ENCODE data around the gene CCR5.

- TF ChIP-seq EZH2 (IDR thresholded peaks at IDR 0.05; ENCODE audit: low read depth, low read length, severe bottlenecking) (no peak), EP300 (IDR thresholded peaks at IDR 0.05; ENCODE audit: borderline replicate concordance in 1 of 2, low read depth in 2 of 2, low read length in 2 of 2) (no peak), CTCF (IDR thresholded peaks at IDR 0.05; ENCODE audit: control extremely low read depth in 1 of 3, insufficient read depth in 1 of 3, low read depth in 1 of 3, low read length in 3 of 3) (no peak), ZNF274 (IDR thresholded peaks at IDR 0.05; ENCODE audit: borderline replicate concordance, extremely low read depth, low read length) (no peak), TBP (IDR thresholded peaks at IDR 0.05; ENCODE audit: low read depth, low read length) (no peak), POLR2A (IDR thresholded peaks at IDR 0.05; ENCODE audit: control extremely low read depth in 1 of 2, low read depth in 2 of 2, low read length in 2 of 2) (no peak), CBX5 (IDR thresholded peaks at IDR 0.05; ENCODE audit: low read depth, low read length) (no peak), GABPA (IDR thresholded peaks at IDR 0.05; ENCODE audit: borderline replicate concordance, insufficient read depth, low read length) (no peak), RFX5 (IDR thresholded peaks at IDR 0.05; ENCODE audit: borderline replicate concordance, low read depth, low read length) (no peak), POU5F1 (IDR thresholded peaks at IDR 0.05; ENCODE audit: low read depth, low read length) (no peak), CBX8 (IDR thresholded peaks at IDR 0.05; ENCODE audit: borderline replicate concordance, low read depth, low read length) (no peak)
Observed at GRCh38 chr3:46353647-46354410, 16.9 kb upstream of the CCR5 start, which contains the start of gene CCR2.
